Calu3 (cell line): Measurements from ENCODE around the gene ALLC. TPM values are rescaled to one million over a fixed set of nuclear protein-coding genes. Genes with fewer than 3 reads are reported as not detected.

Source experiments
- BruUV-seq: library from RNA; stranded (reverse); fragments of 400-500 nt; replicated peaks from 2 replicates; lab custom pipeline; 2021; lab: Mats Ljungman, UMichigan
- CTCF ChIA-PET: fragments of 300-600 bp; sonication (Branson Sonifier 250); formaldehyde crosslinking; loops from one replicate; lab custom pipeline; 2022; ENCODE audit warnings: antibody characterized with exemption; lab: Charles Lee
- DNase-seq: peaks from one replicate; pipeline ENCODE4 v3.0.0; 2022
- H3K27ac Mint-ChIP-seq: one replicate; pipeline ENCODE4 v1.8.0; 2022; ENCODE audit warnings: mixed read lengths; ENCODE audit not compliant: unreplicated experiment
- H3K27me3 Mint-ChIP-seq: one replicate; pipeline ENCODE4 v1.8.0; 2022; ENCODE audit warnings: mixed read lengths; ENCODE audit not compliant: unreplicated experiment
- H3K36me3 Mint-ChIP-seq: one replicate; pipeline ENCODE4 v1.8.0; 2022; ENCODE audit warnings: mild to moderate bottlenecking, moderate library complexity, mixed read lengths; ENCODE audit not compliant: insufficient read depth, unreplicated experiment
- H3K4me1 Mint-ChIP-seq: one replicate; pipeline ENCODE4 v1.8.0; 2022; ENCODE audit warnings: mild to moderate bottlenecking, low read depth, mixed read lengths; ENCODE audit not compliant: unreplicated experiment
- H3K4me3 Mint-ChIP-seq: one replicate; pipeline ENCODE4 v1.8.0; 2022; ENCODE audit warnings: mild to moderate bottlenecking, low read depth, moderate library complexity, mixed read lengths; ENCODE audit not compliant: unreplicated experiment
- H3K9me3 Mint-ChIP-seq: one replicate; pipeline ENCODE4 v1.8.0; 2022; ENCODE audit warnings: low read depth, mixed read lengths; ENCODE audit not compliant: unreplicated experiment
- CTCF ChIP-seq: fragments of 200-600 bp; IDR thresholded peaks from one replicate; pipeline ENCODE4 v1.8.0; 2022; ENCODE audit warnings: antibody characterized with exemption; ENCODE audit not compliant: unreplicated experiment
- intact Hi-C: fragments of 100-400 bp; cut with micrococcal nuclease; formaldehyde crosslinking; loops from one replicate; pipeline ENCODE4 v1.10.0; 2022; ENCODE audit not compliant: unreplicated experiment
- total RNA-seq: library from RNA; stranded (reverse); gene quantifications from 2 replicates; pipeline ENCODE4 v1.2.3, GENCODE V29; 2022

Gene ALLC
- total RNA-seq, 1 experiment from 2014 or later = not detected

GRCh38 chr2:3678212-3678611, 20.2 kb downstream of the ALLC start:
- no peak for DNase-seq
- Mint-ChIP-seq H3K36me3 (no peaks in the 10 kb centered on the region), H3K27me3 (peaks cover 52% of the 10 kb centered on the region), H3K4me1 (no peaks in the 10 kb centered on the region), H3K4me3 (no peak overlapping the region), H3K27ac (no peak overlapping the region), H3K9me3 (no peaks in the 10 kb centered on the region)
- intact Hi-C loops = no loop called here
- BruUV-seq = no TSS peak
- no peak for TF ChIP-seq CTCF
- CTCF ChIA-PET = no interaction called here

GRCh38 chr2:3679180-3679579, 21.2 kb downstream of the ALLC start:
- intact Hi-C loops = no loop called here
- H3K27ac Mint-ChIP-seq = no peak overlapping the region
- CTCF ChIA-PET = interaction anchor here (0.7 kb wide), 1 partner anchor 12 kb away, joined by 3 read pairs; no protein-coding TSS in a partner anchor
- H3K4me3 Mint-ChIP-seq = no peak overlapping the region
- BruUV-seq = no TSS peak
- peaks cover 52% of the 10 kb centered on the region for H3K27me3 Mint-ChIP-seq
- no peak for TF ChIP-seq CTCF
- no peaks in the 10 kb centered on the region for H3K36me3 Mint-ChIP-seq
- no peaks in the 10 kb centered on the region for H3K4me1 Mint-ChIP-seq
- no peaks in the 10 kb centered on the region for H3K9me3 Mint-ChIP-seq
- no peak for DNase-seq

- BruUV-seq = no TSS peak
- no peak overlapping the region for H3K4me3 Mint-ChIP-seq
- H3K4me1 Mint-ChIP-seq = no peaks in the 10 kb centered on the region
- CTCF ChIA-PET = interaction anchor here (0.7 kb wide), 1 partner anchor 11 kb away, joined by 3 read pairs; no protein-coding TSS in a partner anchor
- H3K36me3 Mint-ChIP-seq = no peaks in the 10 kb centered on the region
- H3K27me3 Mint-ChIP-seq = peaks cover 52% of the 10 kb centered on the region
- intact Hi-C loops = no loop called here
- no peak for DNase-seq
- no peaks in the 10 kb centered on the region for H3K9me3 Mint-ChIP-seq
- no peak for TF ChIP-seq CTCF
- no peak overlapping the region for H3K27ac Mint-ChIP-seq
Measured at GRCh38 chr2:3679616-3680393, 21.8 kb downstream of the ALLC start.

GRCh38 chr2:3680548-3681345, 22.7 kb downstream of the ALLC start:
- TF ChIP-seq CTCF = no peak
- no peak for DNase-seq
- intact Hi-C loops = no loop called here
- CTCF ChIA-PET = no interaction called here
- peaks cover 3% of the 10 kb centered on the region for H3K9me3 Mint-ChIP-seq
- H3K27me3 Mint-ChIP-seq = peaks cover 61% of the 10 kb centered on the region
- no TSS peak for BruUV-seq
- no peak overlapping the region for H3K27ac Mint-ChIP-seq
- H3K4me3 Mint-ChIP-seq = no peak overlapping the region
- no peaks in the 10 kb centered on the region for H3K36me3 Mint-ChIP-seq
- no peaks in the 10 kb centered on the region for H3K4me1 Mint-ChIP-seq
